MM.1S (cell line): ENCODE measurements around the gene PCYT1B.

Source experiments
- CTCF ChIP-seq: fragments of 300-600 bp; sonication (generic); IDR thresholded peaks from 2 replicates; pipeline ENCODE4 v1.5.1; 2016; ENCODE audit warnings: antibody characterized with exemption, low read length, mixed read lengths
- EZH2 ChIP-seq: fragments of 300-600 bp; sonication (generic); optimal IDR thresholded peaks from 2 replicates; pipeline ENCODE3; 2017; ENCODE audit warnings: low read depth, mild to moderate bottlenecking, antibody characterized with exemption, low read length, mixed read lengths
- EZH2phosphoT487 ChIP-seq: fragments of 300-600 bp; sonication (generic); IDR thresholded peaks from 2 replicates; pipeline ENCODE4 v1.6.1; 2018; ENCODE audit warnings: antibody characterized with exemption, low read length

DNA sequence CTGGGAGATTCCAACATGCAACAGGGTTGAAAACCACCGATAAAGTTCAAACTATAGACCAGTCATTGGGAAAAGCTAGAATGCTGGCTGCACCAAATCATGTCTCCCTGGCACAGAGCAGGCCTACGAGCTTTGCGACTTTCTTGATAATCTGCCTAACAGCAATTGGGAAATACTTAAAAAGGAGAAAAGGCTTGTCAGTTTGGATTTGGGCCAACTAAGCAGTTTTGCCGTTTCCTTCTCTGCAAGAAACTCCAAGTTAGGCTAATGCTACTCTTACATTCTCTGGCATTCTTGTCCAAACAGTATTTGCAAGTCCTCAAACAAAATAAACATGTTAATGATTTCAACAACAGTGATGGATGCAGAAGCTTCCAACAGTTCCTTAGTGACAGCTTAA is 94.1 kb downstream of the PCYT1B start:
- TF ChIP-seq CTCF = no peak
- no peak for TF ChIP-seq EZH2
- no peak for TF ChIP-seq EZH2phosphoT487
